DMS53 (cell line): ENCODE data around the gene GNPDA1.

ENCODE experiments used
- DNase-seq: peaks from one replicate; lab custom pipeline; 2025; lab: John Stamatoyannopoulos, UW

GNPDA1 gene

DNA sequence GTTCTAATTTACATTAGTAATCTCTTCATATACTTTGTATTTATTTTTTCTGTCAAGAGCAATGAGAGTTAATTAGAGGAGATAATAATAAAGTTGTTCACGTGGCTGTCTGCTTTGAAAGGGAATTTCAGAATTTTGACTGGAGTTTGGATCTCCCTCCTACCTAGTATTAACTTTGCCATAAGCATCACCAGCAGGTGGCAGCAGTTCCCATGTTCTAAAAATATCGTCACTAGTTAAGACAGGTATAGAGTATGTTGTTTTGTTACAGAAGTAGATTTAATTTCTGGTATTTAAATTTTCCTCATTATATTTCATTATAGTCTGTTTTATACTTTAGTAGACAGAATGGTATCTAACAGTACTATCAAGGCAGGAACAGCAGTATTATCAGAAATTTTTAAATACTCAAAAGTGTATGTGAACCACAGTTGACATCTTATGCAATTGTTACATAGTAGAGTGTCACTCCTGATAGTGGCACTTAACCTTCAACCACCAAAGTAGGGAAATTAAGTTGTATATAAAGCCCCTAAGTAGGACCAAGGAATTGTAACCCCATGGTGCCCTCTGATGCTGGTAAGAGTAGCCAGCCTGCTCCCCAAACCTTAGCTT, 20.4 kb downstream of the GNPDA1 start:
- DNase-seq: peak; percentile 80

GRCh38 chr5:141989720-141990119, 23.1 kb downstream of the GNPDA1 start:
- DNase-seq: no peak

GRCh38 chr5:141986072-141986471, 26.8 kb downstream of the GNPDA1 start:
- DNase-seq: no peak

GRCh38 chr5:141982626-141983025, 30.2 kb downstream of the GNPDA1 start:
- DNase-seq: no peak

DNA sequence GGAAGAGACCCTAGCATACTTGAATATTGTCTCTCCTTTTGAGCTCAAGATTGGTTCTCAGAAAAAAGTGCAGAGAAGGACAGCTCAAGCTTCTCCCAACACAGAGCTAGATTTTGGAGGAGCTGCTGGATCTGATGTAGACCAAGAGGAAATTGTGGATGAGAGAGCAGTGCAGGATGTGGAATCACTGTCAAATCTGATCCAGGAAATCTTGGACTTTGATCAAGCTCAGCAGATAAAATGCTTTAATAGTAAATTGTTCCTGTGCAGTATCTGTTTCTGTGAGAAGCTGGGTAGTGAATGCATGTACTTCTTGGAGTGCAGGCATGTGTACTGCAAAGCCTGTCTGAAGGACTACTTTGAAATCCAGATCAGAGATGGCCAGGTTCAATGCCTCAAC, 34.4 kb downstream of the GNPDA1 start:
- no peak for DNase-seq

DNA sequence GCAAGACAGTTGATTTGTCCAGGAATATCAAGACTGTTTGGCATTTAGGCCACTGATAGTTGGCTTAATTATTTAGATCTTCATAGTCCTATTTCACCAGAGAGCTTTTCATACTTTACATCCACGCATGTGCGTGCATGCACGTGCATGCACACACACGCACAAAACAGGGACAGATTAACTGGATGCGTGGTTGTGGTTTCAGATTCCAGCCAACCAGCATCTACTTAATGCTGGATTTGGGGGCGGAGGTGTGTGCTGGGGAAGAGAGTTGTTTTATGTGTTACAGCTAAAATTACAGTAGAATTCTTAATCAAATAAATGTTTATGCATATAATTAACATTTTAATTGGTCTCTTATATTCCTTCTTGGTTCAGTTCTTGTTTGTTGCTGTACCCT, 36.7 kb downstream of the GNPDA1 start:
- no peak for DNase-seq

DNA sequence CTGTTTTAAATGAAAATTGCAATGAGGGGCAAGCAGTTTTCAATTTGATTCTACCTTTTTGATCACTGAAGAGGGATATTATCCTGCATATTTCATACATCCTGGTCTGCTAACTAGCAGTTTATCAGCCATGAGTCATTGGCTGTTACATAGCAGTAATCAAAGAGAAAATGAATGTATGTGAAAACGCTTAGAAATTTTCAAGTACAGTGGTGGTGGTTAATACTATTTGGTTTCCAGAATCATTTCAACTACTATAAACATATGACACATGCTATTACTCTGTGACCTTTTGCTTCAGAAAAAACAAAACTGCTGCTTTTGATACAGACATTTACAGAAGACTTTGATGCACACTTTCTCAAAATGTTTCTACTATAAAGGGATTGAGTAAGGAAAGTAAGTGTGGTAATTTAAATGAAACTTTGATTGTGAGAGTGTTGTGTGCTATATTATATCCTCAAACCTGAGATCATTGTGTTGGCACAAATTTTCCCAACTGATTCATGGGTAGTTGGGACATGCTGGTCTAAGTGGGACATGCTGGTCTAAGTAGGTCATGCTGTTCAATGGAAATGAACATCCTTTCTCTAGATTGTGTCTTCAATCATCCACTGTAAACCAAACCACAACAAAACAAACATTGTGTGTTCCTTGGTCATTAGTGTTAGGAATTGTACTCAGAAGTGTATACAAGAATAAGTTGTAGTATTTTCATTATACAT, 38.8 kb downstream of the GNPDA1 start:
- DNase-seq: no peak

DNA sequence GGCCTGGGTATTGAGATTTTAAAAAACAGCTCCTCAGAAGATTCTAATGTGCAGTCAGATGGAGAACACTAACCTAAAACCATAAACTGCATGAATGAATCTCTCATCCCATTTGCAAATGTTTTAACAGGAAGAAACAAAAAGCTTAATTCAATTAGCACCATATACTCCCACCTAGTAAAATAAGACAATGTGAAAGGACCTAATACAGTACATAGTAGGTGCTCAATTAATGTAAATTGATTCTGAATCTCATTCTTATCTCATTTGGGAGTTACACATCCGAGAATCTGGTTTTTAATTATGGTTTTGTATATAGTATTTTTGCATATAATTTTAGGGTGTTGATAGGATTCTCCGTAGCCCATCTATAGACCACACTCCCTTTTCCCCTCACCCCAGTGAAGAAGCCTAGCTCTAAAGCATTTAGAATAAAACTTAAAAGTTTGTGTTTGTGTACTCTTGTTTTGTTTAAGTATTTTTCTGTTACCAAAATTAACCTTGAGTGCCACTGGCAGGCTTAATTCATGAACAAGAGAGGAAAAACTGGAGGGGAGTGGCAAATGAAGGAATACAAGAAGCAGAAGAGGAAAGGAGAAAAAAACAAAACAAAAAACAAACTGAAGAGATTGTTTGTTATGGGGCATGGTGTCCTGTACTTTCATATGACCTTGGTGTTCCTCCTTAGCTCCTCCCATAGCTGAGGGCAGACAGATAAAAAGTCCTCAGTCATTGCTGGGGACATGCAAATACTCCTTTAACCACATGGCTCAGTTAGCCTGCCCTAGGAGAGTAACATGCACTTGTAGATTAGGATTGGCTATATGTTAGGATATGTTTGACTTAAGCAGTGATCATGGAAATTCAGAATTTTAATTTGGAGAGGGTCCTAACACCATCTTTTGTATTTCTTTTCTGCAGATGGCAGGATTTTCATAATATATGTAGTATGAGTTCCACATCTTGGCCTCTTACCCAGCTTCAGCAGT, 42.8 kb downstream of the GNPDA1 start:
- DNase-seq: peak; percentile 20

GRCh38 chr5:141968914-141969608, 43.8 kb downstream of the GNPDA1 start, which contains the start of gene RNF14:
TSS of gene RNF14 (plus strand) at chr5:141969105. CDS start at chr5:141973589, 4,484 bp downstream.
- peak; percentile 97 for DNase-seq

- DNase-seq: no peak
These were observed 45.9 kb downstream of the GNPDA1 start for GRCh38 chr5:141966963-141967333.

DNA sequence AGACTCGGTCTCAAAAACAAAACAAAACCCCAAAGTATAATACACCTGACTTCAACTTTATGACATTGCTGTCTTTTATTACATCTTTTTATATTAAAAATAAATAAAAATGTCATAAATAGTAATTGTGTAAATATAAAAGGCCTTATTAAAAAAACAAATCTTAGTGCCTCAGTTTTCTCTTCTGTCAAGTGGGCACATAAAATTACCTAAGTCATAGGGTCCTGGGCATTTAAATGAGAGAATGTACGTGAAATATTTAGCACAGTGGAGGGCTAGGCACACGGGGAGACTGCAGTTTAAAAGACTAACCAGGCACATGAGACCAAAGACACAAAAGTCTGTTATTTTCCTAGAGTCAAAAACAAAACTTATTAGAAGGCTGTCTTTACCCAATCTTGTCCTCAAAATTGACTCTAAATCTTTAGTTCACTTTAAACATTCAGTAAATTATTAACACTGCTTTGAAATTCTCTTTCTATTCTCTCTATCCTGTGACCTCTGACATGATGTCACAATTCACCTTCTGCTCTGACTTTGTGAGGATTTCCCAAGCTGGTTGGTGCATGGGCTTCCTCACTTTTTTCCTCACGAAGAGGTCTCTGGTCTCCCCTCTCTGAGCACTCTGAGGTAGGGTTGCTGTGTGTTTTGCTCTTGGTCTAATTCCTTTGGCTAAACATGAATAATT, 46.4 kb downstream of the GNPDA1 start:
- DNase-seq: no peak

- DNase-seq: no peak
These were observed 47.8 kb downstream of the GNPDA1 start for GRCh38 chr5:141965071-141965470.

- DNase-seq: no peak
These were observed 49.1 kb downstream of the GNPDA1 start for GRCh38 chr5:141963701-141964100.

DNA sequence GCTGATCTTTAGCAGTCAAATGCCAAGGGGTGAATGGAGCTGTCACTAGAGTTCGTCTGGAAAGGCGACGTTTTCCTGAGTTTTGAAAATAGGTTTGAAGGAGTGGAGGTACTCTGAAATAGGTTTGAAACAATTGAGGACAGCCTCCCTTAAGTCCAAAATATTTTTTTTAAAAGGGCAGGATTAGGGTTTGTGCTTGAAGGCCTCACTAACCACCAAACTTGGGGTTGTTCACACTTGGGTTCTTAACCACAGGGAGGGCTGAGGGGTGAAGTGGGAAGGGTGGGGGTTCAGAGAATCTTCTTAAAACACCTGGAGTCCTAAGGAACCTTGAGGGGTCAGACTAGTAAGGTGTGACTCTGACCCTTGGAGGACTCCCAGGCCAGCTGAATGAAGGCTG, 51.4 kb downstream of the GNPDA1 start:
- DNase-seq: no peak

GRCh38 chr5:141960449-141961323, 52.1 kb downstream of the GNPDA1 start:
- DNase-seq: peak; percentile 92

GRCh38 chr5:141960018-141960417, 52.8 kb downstream of the GNPDA1 start:
- DNase-seq: peak; percentile 25

DNA sequence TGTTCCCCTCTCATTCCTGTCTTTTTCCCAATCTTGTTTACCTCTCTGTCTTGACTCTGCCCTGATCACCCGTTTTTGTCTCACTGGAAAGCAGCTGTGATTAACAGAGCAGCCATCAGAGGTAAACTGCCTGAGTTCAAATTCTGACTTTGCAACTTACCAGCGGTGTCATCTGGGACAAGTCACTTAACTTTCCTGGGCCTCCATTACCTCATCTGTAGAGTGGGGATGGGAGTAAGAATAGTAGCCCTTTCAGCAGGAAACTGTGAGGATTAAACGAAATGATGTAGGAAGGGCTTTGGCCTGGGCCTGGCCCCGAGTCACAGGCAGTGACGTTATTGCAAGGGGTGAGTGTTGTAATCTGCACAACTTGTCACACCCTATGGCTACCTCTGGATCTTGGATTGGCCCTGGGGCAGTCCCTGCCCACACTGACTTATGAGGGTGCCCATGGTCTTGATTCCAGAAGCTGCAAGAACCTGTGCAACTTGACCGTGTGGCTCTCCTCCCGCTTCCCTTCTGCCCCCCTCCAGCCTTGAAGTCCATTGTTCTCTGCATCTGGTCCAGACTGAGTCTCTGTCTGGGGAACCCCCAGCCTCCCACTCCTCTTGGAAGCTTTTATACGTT, 54.2 kb downstream of the GNPDA1 start:
- DNase-seq: no peak

GRCh38 chr5:141958113-141958512, 54.7 kb downstream of the GNPDA1 start, which contains the start of gene PCDH12:
TSS of gene PCDH12 (minus strand) at chr5:141958202. CDS start at chr5:141957851, 351 bp downstream.
- DNase-seq: peak; percentile 13

DNA sequence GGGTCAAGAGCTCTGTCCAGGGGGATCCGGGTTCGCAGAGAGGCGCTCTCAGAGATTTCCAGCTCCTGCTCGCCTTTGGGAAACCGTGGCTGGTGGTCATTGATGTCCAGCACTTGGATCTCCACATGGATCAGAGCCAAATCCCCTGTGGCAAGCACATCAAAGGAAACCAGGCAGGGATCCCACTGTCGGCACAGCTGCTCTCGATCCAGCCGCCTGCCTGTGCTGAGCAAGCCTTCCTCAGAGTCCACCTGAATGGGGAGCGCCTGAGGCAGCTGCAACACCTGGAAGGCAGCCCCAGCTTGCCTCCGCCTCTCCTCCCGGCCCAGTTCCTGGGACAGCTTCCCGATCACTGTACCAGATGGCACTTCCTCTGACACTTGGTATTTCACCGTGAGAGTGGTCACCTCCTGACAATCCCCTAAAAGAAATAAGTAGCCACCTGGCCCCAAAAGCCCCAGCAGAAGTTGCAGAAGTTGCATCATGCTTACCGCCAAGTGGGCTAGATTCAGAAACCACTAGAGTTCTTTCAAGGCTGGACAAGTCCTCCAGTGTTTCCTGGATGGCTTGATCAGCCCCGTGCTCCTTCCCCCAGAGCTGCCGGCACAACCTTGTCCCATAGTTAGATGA, 55.3 kb downstream of the GNPDA1 start:
- peak; percentile 15 for DNase-seq
